RPMI8226 (cell line): Measurements from ENCODE around the gene AKAP11.
"Not testable (repeated sequence)": the region's sequence is repeated elsewhere in the genome, so short reads cannot be mapped to it uniquely, and the experiment has no call there.

Experiments used
- DNase-seq: peaks from one replicate; pipeline ENCODE4 v3.0.0-alpha.2; 2015

Gene AKAP11

GRCh38 chr13:42272115-42272803, at the start of gene AKAP11:
Gene AKAP11, plus strand, starts transcription at chr13:42272152. Its CDS starts 14,197 bp downstream, at chr13:42286349.
- DNase-seq, result no peak

- no peak for DNase-seq
These were observed 48.3 kb upstream of the AKAP11 start for GRCh38 chr13:42223681-42224080.

- no peak for DNase-seq
These were observed 46.9 kb upstream of the AKAP11 start for GRCh38 chr13:42225051-42225450.

- DNase-seq, result not testable (repeated sequence)
These were observed 45.2 kb upstream of the AKAP11 start for GRCh38 chr13:42226759-42227158.

GRCh38 chr13:42228527-42228926, 43.4 kb upstream of the AKAP11 start:
- DNase-seq, result no peak

- no peak for DNase-seq
These were observed 42.7 kb upstream of the AKAP11 start for GRCh38 chr13:42229287-42229686.

GRCh38 chr13:42232671-42233070, 39.3 kb upstream of the AKAP11 start:
- DNase-seq, result no peak

GRCh38 chr13:42233726-42234125, 38.2 kb upstream of the AKAP11 start:
- DNase-seq, result no peak

- no peak for DNase-seq
These were observed 32.8 kb upstream of the AKAP11 start for GRCh38 chr13:42239161-42239560.

GRCh38 chr13:42239644-42240043, 32.3 kb upstream of the AKAP11 start:
- no peak for DNase-seq

- DNase-seq, result no peak
These were observed 25.4 kb upstream of the AKAP11 start for GRCh38 chr13:42246541-42246940.

- DNase-seq, result no peak
These were observed 24.1 kb upstream of the AKAP11 start for GRCh38 chr13:42247883-42248282.

GRCh38 chr13:42255886-42256285, 16.1 kb upstream of the AKAP11 start:
- no peak for DNase-seq

GRCh38 chr13:42258747-42259146, 13.2 kb upstream of the AKAP11 start:
- no peak for DNase-seq

GRCh38 chr13:42259515-42259914, 12.4 kb upstream of the AKAP11 start:
- DNase-seq, result no peak

GRCh38 chr13:42260903-42261654, 10.9 kb upstream of the AKAP11 start:
- DNase-seq, result no peak

GRCh38 chr13:42266473-42266872, 5.5 kb upstream of the AKAP11 start:
- DNase-seq, result no peak

GRCh38 chr13:42270160-42270856, 1.6 kb upstream of the AKAP11 start:
- DNase-seq, result no peak

GRCh38 chr13:42270857-42271215, 1.1 kb upstream of the AKAP11 start:
- no peak for DNase-seq

- peak; percentile 96 for DNase-seq
These were observed 426 bp upstream of the AKAP11 start for GRCh38 chr13:42271337-42272114.

GRCh38 chr13:42272804-42273175, 838 bp downstream of the AKAP11 start:
- no peak for DNase-seq

- peak; percentile 52 for DNase-seq
These were observed 2.6 kb downstream of the AKAP11 start for GRCh38 chr13:42274386-42275097.

GRCh38 chr13:42275098-42275471, 3.1 kb downstream of the AKAP11 start:
- peak; percentile 81 for DNase-seq
